Stimulated activated CD4-positive, alpha-beta T cell treated with anti-CD3 and anti-CD28 coated beads, TNF-alpha, amount 100 ng/mL, for 4 hours (primary cell): ENCODE measurements around the gene PDLIM5.
"Not testable (repeated sequence)": the region's sequence is repeated elsewhere in the genome, so short reads cannot be mapped to it uniquely, and the experiment has no call there.

Experiments
- DNase-seq, 3 experiments: peaks; one replicate each; pipeline ENCODE4 v3.0.0-alpha.2; 2020; ENCODE audit warnings: low read depth in 3 of 3

PDLIM5 gene

DNA sequence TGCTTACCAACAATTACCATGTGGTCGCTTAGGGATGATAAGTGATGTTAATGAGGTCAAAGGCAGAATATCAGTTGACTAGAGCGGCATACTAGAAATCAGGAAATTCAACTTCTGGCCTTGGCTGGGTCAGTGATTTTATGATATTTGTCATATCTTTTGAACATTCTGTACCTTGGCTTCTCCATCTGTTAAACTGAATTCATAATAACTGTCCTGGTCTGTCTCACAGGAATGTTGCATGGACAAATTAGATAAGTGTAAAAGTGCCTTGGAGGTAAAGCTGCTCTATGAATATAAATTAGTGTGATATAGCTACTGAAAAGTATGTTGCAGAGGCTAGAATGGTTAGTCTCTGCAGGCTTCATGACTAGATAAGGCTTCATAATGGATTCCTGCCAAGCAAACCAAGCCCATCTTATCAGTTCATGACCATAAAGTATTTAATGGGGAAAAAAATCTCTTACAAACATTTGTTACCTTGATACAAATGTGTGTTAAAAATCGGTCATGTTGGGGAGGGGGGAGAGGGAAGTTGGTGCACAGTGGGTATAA lies 201.4 kb downstream of the PDLIM5 start:
- DNase-seq = no peak

DNA sequence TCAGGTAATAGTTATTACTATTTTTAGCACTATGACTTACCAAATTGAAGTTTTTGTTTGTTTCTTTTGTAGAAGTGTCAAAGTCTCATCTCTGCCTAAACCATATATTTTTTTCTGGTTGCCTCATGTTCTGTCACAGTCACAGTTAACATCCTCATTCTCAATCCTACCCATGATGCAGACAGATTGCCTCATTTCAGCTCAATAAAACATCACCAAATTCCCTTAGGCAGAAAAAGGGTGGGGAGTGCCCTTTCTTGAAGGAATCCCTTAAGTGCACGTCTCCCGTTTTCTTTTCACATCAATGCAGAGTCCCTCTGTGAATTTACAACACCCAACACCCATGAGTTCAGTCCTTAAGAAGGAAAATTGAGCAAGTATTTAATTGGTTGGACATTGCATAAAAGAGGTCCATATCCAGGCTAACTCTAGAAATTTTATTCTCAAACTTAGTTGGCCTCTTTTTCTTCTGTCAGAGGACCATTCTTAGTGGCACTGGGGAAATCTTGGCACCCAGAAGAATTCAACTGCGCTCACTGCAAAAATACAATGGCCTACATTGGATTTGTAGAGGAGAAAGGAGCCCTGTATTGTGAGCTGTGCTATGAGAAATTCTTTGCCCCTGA lies 202.4 kb downstream of the PDLIM5 start:
- no peak for DNase-seq

DNA sequence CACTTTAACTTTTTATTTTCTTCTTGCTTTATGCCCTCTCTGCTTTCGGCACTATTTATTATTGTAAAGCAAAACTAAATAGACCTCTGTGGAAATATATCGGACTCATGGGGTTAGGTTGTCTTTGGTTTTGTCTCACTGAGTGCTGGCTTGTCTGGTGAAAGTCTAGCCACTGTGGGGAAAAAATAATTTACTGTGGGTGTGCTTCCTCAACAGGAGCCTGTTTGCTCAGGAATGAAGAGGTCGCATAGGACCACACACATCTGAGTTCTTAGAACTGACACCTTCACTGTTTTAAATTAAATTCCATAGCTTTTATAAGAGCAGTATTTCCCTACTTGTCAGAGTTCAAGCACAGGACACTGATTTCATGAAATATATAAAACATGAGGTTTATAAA lies 203.0 kb downstream of the PDLIM5 start:
- no peak for DNase-seq

DNA sequence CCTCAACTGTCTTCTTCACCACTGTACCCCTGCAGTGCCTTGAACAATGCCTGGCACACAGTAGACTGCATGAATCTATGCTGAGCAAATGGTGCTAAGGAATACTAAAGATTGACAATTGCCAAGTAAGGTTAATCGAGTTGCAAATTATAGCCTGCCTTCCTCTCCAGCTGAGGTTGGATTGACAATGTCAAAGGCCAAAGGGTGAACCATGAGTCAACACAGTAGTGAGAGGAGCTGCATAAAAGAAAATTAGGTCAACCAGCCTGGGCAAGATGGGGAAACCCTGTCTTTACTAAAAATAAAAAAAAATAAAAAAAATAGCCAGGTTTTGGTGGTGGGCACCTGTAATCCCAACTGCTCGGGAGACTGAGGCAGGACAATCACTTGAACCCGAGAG lies 208.9 kb downstream of the PDLIM5 start:
- DNase-seq = no peak

DNA sequence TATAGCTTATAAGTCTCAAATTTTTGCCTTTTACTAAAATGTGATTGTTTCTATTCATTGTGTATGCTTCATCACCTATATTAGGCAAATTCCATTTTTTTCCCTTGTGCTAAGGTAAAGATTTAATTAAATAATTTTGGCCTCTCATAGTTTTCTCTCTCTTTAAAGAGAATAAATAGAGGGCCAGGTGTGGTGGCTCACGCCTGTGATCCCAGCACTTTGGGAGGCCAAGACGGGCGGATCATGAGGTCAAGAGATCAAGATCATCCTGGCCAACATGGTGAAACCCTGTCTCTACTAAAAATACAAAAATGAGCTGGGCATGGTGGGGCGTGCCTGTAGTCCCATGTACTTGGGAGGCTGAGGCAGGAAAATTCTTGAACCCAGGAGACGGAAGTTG lies 213.3 kb downstream of the PDLIM5 start:
- not testable (repeated sequence) for DNase-seq

DNA sequence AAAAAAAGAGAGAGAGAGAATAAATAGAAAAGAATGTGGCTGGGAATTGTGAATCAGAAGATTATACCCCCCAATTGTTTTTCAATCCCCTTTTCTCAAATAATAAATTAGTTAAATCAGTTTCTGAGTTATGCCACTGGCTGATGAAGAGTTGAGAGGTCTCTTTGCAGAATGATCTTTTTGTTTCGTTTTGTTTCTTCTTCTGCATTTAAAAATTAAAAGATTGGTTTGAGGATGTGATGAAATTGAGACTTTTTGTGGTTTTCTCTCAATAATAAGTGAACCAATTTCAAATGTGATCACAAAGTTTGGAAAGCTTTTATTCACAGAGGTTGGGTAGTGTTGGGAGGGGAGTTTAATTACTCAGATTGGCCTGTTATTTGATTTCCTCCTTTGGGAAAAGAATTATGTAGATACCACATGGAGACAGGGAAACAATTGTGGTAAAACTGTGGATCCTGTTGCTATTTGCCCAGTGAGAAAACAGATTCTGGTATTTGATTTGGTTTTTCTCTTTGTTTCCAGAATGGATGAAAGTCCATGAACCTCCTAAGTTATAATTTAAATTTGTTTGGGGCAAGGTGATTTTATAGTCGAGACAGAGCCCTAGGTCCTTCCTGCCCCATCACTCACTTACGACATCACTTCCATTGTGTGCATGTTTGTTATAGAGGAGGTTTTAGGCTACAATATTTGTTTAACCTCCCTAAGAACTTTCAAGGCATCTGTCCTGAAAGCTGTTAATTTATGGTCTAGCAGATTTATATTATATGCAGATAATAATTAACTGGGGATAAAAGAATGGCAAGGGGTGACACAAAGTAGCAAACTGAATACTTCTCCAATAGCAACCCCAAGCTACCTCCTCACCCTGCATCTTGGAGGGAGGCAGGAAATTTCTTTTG lies 214.0 kb downstream of the PDLIM5 start:
- no peak for DNase-seq

DNA sequence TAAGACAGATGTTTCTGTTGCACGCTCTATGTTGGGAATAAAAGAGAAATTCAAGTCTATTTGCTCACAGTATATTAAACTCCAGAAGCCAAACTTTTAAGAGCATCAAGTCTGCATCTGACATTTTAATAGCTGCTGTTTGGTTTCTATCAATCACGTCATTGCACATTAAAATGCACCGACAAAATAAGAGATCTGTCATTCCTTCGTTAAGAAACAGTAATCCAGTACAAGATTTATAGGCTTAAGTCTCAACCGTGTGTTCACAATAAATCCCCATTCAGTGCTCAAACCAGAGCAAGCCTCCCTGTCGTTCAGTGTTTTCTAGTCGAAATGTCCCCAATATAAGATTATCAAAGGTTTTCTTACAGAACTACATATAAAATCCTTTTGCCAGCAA lies 217.0 kb downstream of the PDLIM5 start:
- no peak for DNase-seq

DNA sequence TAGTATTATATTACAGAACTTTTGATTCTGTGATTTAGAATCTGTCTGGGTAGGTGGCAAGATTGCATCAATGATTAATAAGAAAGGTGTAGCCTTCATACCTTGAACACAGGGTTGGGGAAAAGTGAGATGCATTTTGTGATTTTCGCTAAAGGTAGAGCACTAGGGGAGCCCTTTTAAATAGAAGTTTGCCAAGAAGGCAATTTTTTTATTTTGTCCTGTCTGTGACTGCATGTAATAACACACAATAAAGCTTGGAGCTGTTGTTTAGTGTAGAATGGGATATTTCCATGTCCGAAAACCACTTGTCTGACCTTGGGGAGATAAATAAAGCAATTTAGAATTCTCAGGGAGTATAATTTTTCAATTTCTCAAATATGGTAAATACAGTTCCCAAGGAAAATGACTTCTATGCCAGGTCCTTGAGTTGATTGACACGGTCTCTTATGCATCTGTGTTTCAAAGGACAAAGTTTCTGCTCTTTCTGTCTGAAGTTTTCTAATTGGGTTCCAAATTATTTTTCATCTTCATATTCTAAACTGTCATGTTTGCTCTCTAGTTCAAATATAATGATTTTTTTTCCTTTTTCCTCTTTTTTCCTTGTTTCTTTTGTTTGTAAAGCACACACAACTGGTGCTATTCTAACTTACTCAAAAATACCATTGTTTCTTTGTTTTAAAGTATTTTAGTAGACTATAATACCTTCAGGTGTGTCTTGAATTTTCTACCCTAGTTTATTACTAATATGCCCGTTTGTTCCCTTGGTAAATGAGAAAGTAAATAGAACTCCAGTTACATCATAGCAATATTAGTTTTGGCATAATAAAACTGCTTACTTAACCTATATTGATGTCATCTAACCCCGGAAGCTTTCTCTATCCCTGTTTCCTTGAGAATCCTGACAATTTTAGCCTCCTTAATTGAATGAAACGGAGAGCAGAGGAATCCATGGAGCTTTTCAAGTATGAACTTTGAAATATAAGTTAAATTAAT lies 218.2 kb downstream of the PDLIM5 start:
- DNase-seq = no peak

DNA sequence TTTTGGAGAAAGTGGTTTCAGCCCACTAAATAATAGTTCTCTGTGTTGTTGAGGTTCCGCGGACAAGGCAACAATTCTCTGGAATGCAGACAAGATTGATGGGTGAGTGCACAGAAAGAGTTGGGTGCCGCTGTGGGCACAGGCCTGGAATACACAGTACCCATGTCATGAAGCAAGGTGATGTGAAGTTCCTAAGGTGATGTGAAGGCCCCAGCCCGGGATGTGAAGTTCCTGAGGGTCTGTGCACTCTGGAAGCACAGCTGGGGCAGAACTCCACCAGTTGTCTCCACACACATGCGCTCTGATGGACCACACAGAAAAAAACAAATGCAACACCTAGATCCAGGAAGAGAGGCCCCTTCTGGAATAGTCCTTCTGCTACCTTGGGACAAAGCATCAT lies 219.4 kb downstream of the PDLIM5 start:
- no peak for DNase-seq

DNA sequence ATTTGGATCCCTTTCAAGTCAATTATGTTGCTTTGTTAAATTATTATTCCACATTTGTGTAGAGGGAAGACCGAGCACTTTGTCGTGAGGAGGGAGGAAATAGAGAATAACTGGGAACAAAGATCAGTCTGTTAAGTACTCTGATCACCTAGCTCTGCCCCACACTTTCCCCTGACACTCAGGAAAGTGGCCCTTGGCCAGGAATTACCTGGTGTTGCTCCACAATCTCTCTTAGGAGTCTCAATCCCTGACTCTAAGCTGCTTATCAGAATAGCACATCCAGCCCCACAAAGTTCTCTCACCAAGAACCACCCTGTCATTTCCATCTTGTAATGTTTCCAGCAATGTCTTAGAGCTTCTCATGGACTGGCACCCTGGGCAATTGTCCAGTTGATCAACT lies 222.2 kb downstream of the PDLIM5 start:
- DNase-seq = no peak

DNA sequence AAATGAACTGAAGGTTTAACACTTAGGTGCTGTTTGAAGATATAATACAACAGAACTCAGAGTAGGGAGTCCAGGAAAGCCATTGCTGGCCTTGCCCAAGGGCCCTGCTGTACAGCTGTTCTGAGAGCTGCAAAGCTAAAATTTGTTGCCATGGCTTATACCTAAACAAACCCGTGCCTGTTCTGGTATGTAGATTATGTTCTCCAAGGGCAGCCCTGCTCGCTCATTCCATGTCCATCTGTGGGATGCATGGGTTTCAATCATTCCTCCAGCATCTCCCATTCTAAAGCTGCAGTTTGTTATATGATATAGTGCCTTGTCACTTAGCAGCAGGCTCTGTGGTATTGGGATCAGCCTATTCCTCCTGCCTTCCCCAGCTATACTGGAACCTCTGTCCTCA lies 225.2 kb downstream of the PDLIM5 start:
- no peak for DNase-seq

DNA sequence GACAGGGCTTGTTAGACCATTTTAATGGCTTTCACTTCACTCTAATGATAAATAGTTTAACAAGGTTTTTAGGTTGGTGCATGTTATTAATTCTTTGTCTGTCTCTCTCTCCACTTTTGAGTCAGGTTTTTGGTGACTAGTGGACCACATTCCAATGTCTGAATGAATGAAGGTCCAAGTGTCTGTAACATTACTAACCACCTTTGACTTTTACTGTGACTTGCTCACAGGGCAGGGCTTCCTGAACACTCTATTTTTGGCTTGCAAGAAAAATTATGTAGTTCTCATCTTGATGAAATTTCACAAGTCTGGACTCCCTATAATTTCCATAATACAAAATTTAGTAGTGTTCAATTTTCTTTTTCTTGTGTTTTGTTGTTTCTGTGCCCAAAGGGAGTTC lies 227.2 kb downstream of the PDLIM5 start:
- no peak for DNase-seq

DNA sequence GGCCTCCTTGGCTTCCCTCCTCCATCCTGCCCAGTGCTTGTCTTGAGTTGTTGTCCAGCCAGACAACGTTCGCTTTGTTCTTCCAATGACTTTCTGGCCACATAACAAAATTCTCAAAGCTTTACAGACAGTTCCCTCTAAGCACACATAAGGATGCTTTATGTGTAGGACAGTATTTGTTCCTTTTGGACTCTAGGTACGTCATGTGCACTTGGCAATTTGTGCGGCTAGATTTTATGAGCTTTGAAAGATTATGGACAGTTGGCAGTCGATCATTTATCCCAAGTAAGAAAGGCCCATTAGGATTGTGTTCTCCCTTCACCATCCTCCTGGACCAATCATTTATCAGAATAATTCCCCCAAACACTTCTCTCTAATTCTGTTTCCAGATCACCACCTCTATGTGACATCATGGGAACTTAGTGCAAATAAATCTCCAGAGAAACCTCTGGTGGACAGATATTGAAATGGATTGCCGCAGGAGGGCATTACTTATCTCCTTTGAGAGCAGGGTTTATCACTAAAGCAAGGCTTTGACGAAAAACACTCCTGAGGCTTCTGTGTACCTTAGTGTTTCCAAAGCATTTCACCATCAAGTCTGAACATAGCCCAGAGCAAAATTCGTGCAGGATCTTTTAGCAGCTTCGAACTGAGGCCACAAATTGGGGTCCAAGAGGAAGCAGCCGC lies 228.6 kb downstream of the PDLIM5 start:
- no peak for DNase-seq

DNA sequence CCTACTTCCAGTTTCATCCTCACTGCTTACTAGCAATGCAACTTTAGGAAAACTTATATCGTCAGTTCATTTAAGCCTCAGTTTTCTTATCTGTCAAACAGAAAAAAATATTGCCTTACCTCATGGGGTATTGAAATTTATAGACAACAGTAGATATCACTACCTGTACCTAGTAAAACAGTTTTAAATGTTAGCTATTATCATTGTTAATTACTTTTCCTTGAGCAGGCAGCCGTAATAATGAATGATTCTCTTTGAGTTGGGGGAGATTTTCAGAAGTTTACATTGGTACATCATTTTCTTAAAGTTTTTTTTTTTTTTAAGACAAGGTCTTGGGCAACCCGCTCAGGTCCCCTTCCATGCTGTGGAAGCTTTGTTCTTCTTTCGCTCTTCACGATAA lies 234.3 kb downstream of the PDLIM5 start:
- no peak for DNase-seq

DNA sequence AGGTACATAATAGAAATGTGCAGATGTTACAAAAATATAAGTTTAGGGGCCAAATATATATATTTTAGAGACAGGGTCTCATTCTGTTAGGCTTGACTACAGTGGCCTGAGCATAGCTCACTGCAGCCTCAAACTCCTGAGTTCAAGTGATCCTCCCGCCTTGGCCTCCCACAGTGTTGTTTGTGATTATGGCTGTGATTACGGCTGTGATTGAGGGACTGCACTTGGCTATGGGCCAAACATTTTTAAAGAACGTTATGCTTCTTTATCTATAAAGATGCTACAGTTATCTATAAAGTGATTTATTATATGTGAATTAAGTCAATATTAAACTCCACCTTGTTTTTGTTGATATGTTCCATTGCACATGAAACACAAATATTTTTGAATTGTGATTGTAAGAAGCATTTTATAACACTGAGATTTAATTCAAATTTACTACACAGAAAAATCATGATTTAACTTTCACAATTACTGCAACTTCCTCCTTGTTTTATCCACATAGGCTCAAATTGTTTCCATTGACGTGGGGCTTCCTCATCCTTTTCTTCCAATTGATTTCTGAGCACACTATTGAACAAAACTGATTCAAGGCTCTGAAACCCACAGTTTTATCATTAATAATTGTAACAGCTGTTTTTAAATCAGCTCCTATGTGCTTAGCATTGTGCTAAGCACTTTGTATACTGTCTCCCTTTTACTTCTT lies 237.6 kb downstream of the PDLIM5 start:
- DNase-seq = no peak

DNA sequence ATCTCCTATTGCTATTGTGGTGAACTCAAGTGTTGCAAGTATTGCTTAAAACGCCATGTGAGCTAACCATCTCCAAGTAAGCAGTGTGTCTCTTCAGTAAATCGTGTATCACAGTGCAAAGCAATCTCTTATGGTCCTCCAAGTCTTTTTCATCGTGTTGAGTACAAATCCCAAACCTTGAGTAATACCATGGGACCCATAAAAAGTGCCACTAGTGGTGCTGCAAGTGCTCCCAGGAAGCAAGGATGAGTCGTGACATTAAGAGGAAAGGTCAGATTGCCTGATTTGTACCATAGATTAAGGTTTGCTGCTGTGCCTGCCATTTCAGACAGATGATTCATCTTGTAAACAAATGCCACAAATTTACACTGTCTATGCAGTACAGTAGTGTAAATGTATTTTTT lies 239.1 kb downstream of the PDLIM5 start:
- no peak for DNase-seq

DNA sequence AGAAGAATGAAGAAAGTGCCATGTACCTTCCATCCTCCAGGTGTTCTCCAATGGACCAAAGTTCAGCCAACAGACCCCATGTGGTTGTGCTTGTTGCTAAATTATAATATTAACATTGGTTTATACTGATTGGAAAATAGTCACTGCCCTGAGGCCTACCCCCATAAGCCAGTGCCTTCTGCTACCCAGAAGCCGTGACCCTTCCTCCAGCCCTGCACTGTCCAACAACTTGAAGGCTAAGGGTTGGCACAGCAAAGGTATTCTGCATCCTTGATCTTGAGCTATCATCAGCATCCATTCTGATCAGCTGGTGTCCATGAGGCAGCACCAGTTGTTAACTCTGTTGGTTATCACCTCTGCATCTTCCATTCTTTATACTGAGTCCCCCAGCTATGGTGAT lies 239.8 kb downstream of the PDLIM5 start:
- DNase-seq = no peak

DNA sequence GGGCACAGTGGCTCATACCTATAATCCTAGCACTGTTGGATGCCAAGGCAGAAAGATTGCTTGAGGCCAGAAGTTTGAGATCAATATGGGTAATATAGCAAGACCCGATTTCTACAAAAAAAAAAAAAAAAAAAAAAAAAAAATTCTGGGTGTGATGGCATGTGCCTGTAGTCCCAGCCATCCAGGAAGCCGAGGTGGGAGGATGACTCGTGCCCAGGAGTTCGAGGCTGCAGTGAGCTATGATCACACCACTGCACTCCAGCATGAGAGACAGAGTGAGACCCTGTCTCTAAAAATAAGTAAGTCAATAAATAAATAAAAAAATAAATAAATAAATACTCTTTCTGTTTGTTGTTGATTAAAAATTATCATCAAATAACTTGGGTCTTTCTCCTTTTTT lies 243.6 kb downstream of the PDLIM5 start:
- no peak for DNase-seq

DNA sequence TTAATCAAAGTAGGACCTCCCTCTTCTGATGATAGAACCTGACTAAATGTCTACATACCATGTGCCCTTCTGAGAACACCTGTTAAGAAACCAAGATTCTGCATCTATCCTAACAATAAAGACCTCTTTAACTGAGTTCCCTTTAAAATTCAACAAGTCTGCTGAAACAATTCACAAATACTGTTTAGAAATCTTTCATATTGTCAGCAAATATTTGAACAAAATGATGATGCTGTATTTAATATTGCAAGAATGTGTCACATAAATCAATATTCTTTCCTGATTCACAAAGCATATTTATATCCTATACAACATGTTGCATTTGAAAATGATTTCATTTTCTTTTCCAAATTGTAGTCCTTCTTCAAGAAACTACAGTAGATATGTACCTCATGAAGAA lies 246.4 kb downstream of the PDLIM5 start:
- DNase-seq = no peak

DNA sequence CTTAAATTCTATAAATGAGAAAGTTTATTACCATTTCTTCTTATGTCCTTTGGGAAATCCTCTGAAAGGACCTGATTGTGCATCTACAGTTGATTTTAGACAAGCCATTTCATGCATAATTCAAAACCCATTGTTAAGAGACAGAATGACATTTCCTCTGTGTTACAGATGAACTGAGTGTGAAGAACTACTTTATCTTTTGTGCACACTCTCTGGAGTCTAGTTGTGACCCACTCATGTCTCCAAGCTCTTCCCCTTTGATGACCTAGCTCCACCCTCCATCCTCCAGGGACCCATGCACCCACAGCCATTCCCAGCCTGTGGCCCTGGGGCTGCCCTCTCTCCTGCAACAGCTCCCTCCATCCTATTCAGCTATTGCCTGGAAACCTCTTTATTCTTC lies 248.6 kb downstream of the PDLIM5 start:
- no peak for DNase-seq
